NCI-H2107 treated with DMSO at 0.1 percent for 48 hours (cell line): ENCODE data around the gene SPHK2.

ENCODE experiments used
- DNase-seq: peaks from one replicate; lab custom pipeline; 2025; ENCODE audit not compliant: unreplicated experiment; lab: John Stamatoyannopoulos, UW

Gene SPHK2

GRCh38 chr19:48635966-48636858 is 16.9 kb downstream of the SPHK2 start:
- no peak for DNase-seq

- peak; percentile 39 for DNase-seq
Observed at GRCh38 chr19:48636859-48637448, 17.6 kb downstream of the SPHK2 start, which contains the start of gene DBP. Gene DBP (minus strand): TSS chr19:48637379. CDS start chr19:48636994, 385 bp downstream.

- peak; percentile 99 for DNase-seq
Observed at GRCh38 chr19:48637449-48637947, 18.2 kb downstream of the SPHK2 start.

GRCh38 chr19:48637948-48638830 is 18.9 kb downstream of the SPHK2 start:
- DNase-seq: peak; percentile 85

GRCh38 chr19:48638831-48639381 is 19.6 kb downstream of the SPHK2 start:
- no peak for DNase-seq

GRCh38 chr19:48639483-48640375 is 20.4 kb downstream of the SPHK2 start:
- no peak for DNase-seq

- no peak for DNase-seq
Observed at GRCh38 chr19:48641850-48642249, 22.5 kb downstream of the SPHK2 start.

- DNase-seq: no peak
Observed at GRCh38 chr19:48642862-48643261, 23.6 kb downstream of the SPHK2 start.

- no peak for DNase-seq
Observed at GRCh38 chr19:48644355-48644754, 25.0 kb downstream of the SPHK2 start.

- DNase-seq: peak; percentile 53
Observed at GRCh38 chr19:48644839-48645619, 25.7 kb downstream of the SPHK2 start.

- no peak for DNase-seq
Observed at GRCh38 chr19:48645620-48646000, 26.3 kb downstream of the SPHK2 start.

- DNase-seq: peak; percentile 74
Observed at GRCh38 chr19:48646001-48646721, 26.9 kb downstream of the SPHK2 start, which contains the start of gene CA11. Gene CA11 (minus strand): TSS chr19:48646187. CDS start chr19:48645632, 555 bp downstream.

- no peak for DNase-seq
Observed at GRCh38 chr19:48646722-48647216, 27.5 kb downstream of the SPHK2 start.

- no peak for DNase-seq
Observed at GRCh38 chr19:48648134-48648533, 28.8 kb downstream of the SPHK2 start.

- no peak for DNase-seq
Observed at GRCh38 chr19:48650974-48651682, 31.8 kb downstream of the SPHK2 start.

- DNase-seq: no peak
Observed at GRCh38 chr19:48651683-48652048, 32.4 kb downstream of the SPHK2 start.

- peak; percentile 19 for DNase-seq
Observed at GRCh38 chr19:48654299-48655059, 35.2 kb downstream of the SPHK2 start.
